SU-DHL-6 (cell line): ENCODE results near the gene SPDYE4.

Experiments used
- EZH2phosphoT487 ChIP-seq: fragments of 200-600 bp; sonication (generic), shearing (Covaris generic); conservative IDR thresholded peaks from 2 replicates; pipeline ENCODE4 v1.6.1; 2018; ENCODE audit warnings: mild to moderate bottlenecking, antibody characterized with exemption, low read length, moderate library complexity, mixed read lengths
- TF ChIP-seq, protein P1 (sequence below): fragments of 200-600 bp; sonication (generic); IDR thresholded peaks from one replicate; pipeline ENCODE4 v1.5.1; 2017; ENCODE audit warnings: antibody characterized with exemption, mild to moderate bottlenecking, low read length, moderate library complexity; ENCODE audit not compliant: insufficient read depth, poor library complexity, severe bottlenecking

DNA sequence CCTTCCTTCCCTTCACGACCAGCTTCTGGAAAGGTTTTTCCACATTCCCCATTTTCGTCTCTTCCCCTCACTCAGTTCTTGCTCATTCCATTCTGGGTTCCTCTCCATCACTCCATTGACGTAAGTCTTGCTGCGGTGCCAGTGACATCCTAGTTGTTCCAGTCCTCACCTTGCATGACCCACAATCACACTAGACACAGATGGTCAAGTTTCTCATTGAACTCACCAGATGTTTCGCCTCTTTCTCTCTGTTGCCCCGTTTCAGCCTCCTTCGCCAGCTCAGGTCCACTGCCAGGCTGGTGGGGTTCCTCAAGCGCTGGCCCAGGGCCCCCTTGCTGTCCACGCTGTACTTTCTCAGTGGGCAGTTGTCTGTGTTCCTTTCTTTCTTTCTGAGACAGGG is 57.1 kb downstream of the SPDYE4 start:
- TF ChIP-seq, protein P1, sequence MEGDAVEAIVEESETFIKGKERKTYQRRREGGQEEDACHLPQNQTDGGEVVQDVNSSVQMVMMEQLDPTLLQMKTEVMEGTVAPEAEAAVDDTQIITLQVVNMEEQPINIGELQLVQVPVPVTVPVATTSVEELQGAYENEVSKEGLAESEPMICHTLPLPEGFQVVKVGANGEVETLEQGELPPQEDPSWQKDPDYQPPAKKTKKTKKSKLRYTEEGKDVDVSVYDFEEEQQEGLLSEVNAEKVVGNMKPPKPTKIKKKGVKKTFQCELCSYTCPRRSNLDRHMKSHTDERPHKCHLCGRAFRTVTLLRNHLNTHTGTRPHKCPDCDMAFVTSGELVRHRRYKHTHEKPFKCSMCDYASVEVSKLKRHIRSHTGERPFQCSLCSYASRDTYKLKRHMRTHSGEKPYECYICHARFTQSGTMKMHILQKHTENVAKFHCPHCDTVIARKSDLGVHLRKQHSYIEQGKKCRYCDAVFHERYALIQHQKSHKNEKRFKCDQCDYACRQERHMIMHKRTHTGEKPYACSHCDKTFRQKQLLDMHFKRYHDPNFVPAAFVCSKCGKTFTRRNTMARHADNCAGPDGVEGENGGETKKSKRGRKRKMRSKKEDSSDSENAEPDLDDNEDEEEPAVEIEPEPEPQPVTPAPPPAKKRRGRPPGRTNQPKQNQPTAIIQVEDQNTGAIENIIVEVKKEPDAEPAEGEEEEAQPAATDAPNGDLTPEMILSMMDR, result no peak
- TF ChIP-seq EZH2phosphoT487, result no peak
